Parathyroid adenoma (tissue), 2 donors: ENCODE data around the gene ZNF213.
A peak's percentile ranks its signal among the peaks of the same experiment; 100 is the strongest.

Source experiments
- H2AFZ ChIP-seq: fragments of 300-600 bp; sonication (generic); one replicate; pipeline ENCODE4 v1.7.0; 2017; ENCODE audit warnings: antibody characterized with exemption, mild to moderate bottlenecking
- H3K27ac ChIP-seq: fragments of 300-600 bp; sonication (generic); one replicate; pipeline ENCODE4 v1.7.0; 2017
- H3K27me3 ChIP-seq: fragments of 300-600 bp; sonication (generic); one replicate; pipeline ENCODE4 v1.7.0; 2017; ENCODE audit warnings: low read length; ENCODE audit not compliant: control insufficient read depth, insufficient read depth
- H3K36me3 ChIP-seq: fragments of 300-600 bp; sonication (generic); one replicate; pipeline ENCODE4 v1.7.0; 2017; ENCODE audit warnings: low read length; ENCODE audit not compliant: control insufficient read depth, insufficient read depth
- H3K4me1 ChIP-seq: fragments of 300-600 bp; sonication (generic); one replicate; pipeline ENCODE4 v1.7.0; 2017; ENCODE audit warnings: control low read depth
- H3K4me2 ChIP-seq: fragments of 300-600 bp; sonication (generic); one replicate; pipeline ENCODE4 v1.7.0; 2017; ENCODE audit warnings: low read length
- H3K4me3 ChIP-seq: fragments of 300-600 bp; sonication (generic); one replicate; pipeline ENCODE4 v1.7.0; 2017; ENCODE audit warnings: low read depth, low read length
- H3K79me2 ChIP-seq: fragments of 300-600 bp; sonication (generic); one replicate; pipeline ENCODE4 v1.7.0; 2017; ENCODE audit warnings: control low read depth
- H3K9ac ChIP-seq: fragments of 300-600 bp; sonication (generic); one replicate; pipeline ENCODE4 v1.7.0; 2017; ENCODE audit warnings: mild to moderate bottlenecking
- H3K9me3 ChIP-seq: fragments of 300-600 bp; sonication (generic); one replicate; pipeline ENCODE4 v1.7.0; 2017; ENCODE audit warnings: low read length; ENCODE audit not compliant: control insufficient read depth
- TF ChIP-seq, protein P1 (sequence below): fragments of 300-600 bp; sonication (generic); IDR thresholded peaks from one replicate; pipeline ENCODE4 v1.7.0; 2017; ENCODE audit warnings: antibody characterized with exemption, mild to moderate bottlenecking
- donor health status: primary hyperparathyroidism.

ZNF213 gene

DNA sequence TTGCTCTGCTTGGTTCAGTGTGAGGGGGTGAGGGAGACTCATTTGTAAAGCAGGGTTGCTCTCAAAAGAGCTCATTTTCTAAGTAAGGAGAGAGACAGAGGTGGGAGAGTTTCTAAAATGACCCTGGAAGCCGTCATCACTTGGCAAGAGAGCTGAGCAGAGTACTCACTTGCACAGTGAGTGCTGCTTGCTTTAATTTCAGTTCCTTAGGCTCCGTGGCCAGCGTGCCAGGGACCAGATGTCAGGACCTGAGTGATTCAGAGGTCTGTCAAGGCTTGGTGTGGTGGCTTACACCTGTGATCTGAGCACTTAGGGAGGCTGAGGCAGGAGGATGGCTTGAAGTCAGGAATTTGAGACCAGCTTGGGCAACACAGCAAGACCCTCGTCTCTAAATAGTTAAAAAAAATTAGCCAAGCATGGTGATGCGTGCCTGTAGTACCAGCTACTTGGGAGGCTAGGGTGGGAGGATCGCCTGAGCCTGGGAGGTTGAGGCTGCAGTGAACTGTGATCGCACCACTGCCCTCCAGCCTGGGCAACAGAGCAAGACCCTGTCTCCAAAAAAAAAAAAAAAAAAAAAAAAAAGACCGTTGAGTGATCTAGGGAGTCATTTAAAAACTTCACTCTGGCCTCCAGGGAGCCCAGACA, 11.8 kb upstream of the ZNF213 start:
- no peaks in the 10 kb centered on the region for H3K79me2 ChIP-seq
- H3K36me3 ChIP-seq: no peaks in the 10 kb centered on the region
- no peak overlapping the region for H2AFZ ChIP-seq
- H3K9ac ChIP-seq: no peak overlapping the region
- H3K9me3 ChIP-seq: no peaks in the 10 kb centered on the region
- no peak overlapping the region for H3K27ac ChIP-seq
- H3K4me1 ChIP-seq: peaks cover 3% of the 10 kb centered on the region
- no peaks in the 10 kb centered on the region for H3K27me3 ChIP-seq
- no peak overlapping the region for H3K4me3 ChIP-seq
- TF ChIP-seq, protein P1, sequence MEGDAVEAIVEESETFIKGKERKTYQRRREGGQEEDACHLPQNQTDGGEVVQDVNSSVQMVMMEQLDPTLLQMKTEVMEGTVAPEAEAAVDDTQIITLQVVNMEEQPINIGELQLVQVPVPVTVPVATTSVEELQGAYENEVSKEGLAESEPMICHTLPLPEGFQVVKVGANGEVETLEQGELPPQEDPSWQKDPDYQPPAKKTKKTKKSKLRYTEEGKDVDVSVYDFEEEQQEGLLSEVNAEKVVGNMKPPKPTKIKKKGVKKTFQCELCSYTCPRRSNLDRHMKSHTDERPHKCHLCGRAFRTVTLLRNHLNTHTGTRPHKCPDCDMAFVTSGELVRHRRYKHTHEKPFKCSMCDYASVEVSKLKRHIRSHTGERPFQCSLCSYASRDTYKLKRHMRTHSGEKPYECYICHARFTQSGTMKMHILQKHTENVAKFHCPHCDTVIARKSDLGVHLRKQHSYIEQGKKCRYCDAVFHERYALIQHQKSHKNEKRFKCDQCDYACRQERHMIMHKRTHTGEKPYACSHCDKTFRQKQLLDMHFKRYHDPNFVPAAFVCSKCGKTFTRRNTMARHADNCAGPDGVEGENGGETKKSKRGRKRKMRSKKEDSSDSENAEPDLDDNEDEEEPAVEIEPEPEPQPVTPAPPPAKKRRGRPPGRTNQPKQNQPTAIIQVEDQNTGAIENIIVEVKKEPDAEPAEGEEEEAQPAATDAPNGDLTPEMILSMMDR: no peak
- H3K4me2 ChIP-seq: no peak overlapping the region

DNA sequence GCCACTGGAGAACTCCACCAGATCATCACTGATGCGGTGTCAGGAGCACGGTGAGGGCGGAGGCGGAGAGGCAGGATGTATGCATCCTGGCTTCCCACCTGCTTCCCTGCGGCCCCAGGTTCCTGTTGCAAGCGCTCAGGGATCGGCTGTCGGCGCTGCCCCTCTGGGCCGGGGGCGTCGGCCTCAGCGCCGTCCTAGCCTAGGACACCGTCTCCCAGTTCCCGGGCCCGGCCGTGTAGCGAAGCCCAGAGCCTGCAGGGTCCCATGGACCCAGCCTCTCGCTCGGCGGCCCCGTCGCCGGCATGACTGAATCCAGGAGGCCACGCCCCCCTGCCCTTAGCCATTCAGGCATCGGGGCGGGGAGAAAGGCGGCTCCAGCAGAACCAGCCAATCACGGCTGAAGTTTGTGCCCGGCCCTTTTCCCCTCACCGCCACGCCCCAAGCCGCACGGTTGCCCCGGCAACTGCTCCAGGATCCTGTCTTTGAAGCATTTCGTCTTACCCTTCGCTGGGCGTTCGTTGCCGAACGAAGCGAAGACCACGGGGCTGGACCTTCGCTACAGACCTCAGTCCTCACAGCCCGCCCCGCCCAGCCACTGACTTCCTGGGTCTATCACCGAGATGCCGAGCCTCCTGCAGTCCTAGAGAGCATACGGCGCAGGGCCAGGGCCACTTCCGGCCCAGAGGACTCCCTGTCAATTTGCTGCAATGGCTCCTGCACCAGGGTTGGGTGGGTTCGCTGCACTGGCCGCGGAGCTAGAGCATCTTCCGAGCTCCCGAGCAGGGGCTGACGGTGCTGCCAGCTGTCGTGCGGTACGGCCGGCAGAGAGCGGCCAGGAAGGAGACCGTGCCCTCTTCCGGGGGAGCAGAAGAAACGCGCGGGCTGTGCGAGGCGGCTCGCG, 10.6 kb upstream of the ZNF213 start:
- H2AFZ ChIP-seq: peak overlapping the region; percentile 94
- no peaks in the 10 kb centered on the region for H3K79me2 ChIP-seq
- peak overlapping the region; percentile 98 for H3K4me2 ChIP-seq
- peaks cover 11% of the 10 kb centered on the region for H3K4me1 ChIP-seq
- H3K9me3 ChIP-seq: no peaks in the 10 kb centered on the region
- no peaks in the 10 kb centered on the region for H3K27me3 ChIP-seq
- peak overlapping the region; percentile 75 for H3K27ac ChIP-seq
- peak overlapping the region; percentile 0 for H3K9ac ChIP-seq
- TF ChIP-seq, protein P1: peak; percentile 19
- peak overlapping the region; percentile 77 for H3K4me3 ChIP-seq
- H3K36me3 ChIP-seq: no peaks in the 10 kb centered on the region

DNA sequence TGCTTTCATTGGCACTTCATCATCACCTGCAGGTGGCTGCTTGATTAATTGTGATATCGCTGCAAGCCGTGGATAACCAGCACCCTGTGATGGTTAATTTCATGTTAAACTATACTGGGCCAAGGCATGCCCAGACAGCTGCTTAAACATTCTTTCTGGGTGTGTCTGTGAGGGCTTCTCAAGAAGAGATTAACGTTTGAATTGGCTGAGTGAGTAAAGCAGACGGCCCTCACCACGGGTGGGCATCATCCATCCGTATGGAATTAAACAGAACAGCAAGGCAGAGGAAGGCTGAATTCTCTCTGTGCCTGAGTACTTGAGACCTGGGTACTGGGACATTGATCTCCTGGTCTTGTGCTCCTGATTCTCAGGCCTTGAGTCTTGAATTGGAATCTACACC, 7.1 kb upstream of the ZNF213 start:
- H3K9me3 ChIP-seq: no peaks in the 10 kb centered on the region
- no peak overlapping the region for H3K27ac ChIP-seq
- peaks cover 16% of the 10 kb centered on the region for H3K4me1 ChIP-seq
- H2AFZ ChIP-seq: no peak overlapping the region
- no peak overlapping the region for H3K4me3 ChIP-seq
- TF ChIP-seq, protein P1: no peak
- no peak overlapping the region for H3K9ac ChIP-seq
- peaks cover 6% of the 10 kb centered on the region for H3K79me2 ChIP-seq
- no peaks in the 10 kb centered on the region for H3K27me3 ChIP-seq
- H3K36me3 ChIP-seq: no peaks in the 10 kb centered on the region
- no peak overlapping the region for H3K4me2 ChIP-seq

DNA sequence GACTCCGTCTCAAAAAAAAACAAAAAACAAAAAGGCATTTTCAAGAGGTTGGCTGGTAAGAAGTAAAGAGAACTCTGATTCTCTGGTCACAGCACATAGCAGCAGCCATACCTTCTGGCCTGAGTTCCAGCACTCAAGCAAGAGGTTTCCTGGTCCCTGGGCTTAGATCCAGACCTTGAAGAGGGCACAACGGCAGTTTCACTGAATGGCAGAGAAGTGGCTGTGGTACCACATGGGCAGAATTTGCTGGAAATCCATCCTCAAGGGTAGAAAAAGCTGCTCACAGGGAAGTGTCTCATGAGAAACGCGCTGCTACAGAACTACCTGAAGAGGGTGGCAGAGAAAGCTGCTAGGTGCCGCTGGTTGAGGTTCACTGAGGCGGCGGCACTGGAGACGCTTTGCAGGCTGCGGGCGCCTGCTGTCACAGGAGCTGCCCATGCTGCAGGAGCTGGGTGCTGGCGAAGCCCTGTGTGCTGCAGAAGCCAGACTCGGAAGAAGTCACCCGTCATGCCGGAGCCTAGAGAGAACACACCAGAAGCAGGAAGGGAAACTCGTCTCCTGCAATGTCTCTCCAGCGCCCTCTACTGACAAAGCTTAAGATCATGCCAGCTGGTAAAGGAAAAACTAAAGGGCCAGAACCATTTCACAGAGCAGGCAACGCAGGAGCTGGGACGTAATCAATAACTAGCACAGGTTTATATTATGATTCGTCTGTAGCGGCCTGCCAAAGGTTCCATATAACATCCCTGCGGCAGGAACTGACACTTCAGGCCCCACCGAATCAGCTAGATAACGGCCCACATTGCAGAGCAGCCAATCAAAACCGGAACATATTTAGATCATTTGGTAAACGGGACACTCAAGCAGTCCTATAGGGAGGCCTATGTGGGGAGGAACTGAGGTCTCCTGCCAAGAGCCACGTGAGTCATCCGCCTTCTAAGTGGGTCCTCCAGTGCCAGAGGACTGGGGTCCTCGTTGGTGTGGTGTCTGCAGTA, 5.4 kb upstream of the ZNF213 start:
- H3K4me3 ChIP-seq: peak overlapping the region; percentile 23
- peak overlapping the region; percentile 76 for H2AFZ ChIP-seq
- H3K36me3 ChIP-seq: no peaks in the 10 kb centered on the region
- peaks cover 17% of the 10 kb centered on the region for H3K79me2 ChIP-seq
- peak overlapping the region; percentile 36 for H3K4me2 ChIP-seq
- H3K27me3 ChIP-seq: no peaks in the 10 kb centered on the region
- TF ChIP-seq, protein P1: peak; percentile 95
- peak overlapping the region; percentile 80 for H3K27ac ChIP-seq
- H3K9me3 ChIP-seq: no peaks in the 10 kb centered on the region
- H3K9ac ChIP-seq: no peak overlapping the region
- H3K4me1 ChIP-seq: peaks cover 16% of the 10 kb centered on the region
